ENCODE measurements around the gene SMYD2.

SMYD2 gene

DNA sequence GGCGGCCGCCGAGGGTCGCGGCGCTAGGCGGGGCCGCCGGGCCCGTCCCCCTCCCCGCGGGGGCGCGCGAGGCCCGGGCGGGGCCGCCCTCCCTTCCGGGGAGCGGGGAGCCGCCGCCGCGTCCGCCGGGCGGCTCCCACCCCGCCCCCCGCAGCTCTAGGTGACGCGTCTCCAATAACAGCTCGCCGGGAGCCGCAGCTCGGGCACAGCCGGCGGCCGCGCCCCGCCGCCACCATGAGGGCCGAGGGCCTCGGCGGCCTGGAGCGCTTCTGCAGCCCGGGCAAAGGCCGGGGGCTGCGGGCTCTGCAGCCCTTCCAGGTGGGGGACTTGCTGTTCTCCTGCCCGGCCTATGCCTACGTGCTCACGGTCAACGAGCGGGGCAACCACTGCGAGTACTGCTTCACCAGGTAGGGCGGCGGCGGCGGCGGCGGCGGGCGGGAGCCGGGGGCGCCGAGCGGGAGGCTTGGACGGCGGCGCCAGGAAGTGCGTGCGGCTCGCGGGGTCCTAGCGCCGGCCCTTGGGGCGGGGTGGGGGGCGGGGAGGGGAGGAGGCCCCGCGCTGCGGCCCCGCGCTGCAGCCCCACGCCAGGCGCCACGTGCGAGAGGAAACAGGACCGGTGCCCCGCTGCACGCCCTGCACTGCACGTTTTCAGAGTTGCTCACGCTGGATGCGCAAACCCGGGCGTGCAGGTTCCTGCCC is at the start of gene SMYD2:
SMYD2 (plus strand) TSS at position 139 of the 699 bp plus-strand sequence; CDS start at position 235, 96 bp downstream.
- DNase-seq (ENCODE audit: low read depth in 2 of 2) = peak; percentile 43 to 55

- DNase-seq (ENCODE audit: low read depth in 2 of 2) = no peak
These were observed 46.9 kb upstream of the SMYD2 start for GRCh38 chr1:214233856-214234634.

GRCh38 chr1:214234635-214235025 is 46.3 kb upstream of the SMYD2 start:
- no peak for DNase-seq (ENCODE audit: low read depth in 2 of 2)

DNA sequence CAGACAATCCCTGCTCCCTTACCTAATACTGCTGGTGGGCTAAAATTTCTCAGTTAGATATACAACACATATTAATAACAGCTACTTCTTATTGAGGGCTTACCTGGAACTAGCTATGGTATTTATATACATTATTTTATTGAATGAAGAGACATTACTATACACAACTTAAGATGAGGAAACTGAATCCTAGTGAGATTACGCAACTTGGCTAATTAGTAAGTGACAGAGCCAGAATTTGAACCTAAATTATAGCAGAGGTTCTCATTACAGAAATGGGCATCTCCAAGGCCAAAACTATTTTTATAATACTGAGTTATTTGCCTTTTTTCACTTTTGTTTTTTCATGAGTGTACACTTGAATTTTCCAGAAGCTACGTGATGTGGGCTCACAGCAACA is 44.5 kb upstream of the SMYD2 start:
- no peak for DNase-seq (ENCODE audit: low read depth in 2 of 2)

- no peak for DNase-seq (ENCODE audit: low read depth in 2 of 2)
These were observed 39.9 kb upstream of the SMYD2 start for GRCh38 chr1:214241060-214241459.

DNA sequence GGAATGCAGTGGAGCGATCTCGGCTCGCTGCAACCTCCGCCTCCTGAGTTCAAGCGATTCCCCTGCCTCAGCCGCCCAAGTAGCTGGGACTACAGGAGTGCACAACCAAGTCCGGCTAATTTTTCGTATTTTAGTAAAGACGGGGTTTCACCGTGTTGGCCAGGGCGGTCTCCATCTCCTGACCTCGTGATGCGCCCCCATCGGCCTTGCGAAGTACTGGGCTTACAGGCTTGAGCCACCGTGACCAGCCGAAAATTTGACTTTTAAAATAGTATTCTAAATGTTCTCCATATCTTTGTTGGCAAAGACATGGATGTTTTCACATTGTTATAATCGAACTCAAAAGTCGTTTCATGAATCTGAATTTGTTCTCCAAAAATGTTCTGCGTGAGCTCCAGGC is 36.7 kb upstream of the SMYD2 start:
- DNase-seq (ENCODE audit: low read depth in 2 of 2) = no peak

DNA sequence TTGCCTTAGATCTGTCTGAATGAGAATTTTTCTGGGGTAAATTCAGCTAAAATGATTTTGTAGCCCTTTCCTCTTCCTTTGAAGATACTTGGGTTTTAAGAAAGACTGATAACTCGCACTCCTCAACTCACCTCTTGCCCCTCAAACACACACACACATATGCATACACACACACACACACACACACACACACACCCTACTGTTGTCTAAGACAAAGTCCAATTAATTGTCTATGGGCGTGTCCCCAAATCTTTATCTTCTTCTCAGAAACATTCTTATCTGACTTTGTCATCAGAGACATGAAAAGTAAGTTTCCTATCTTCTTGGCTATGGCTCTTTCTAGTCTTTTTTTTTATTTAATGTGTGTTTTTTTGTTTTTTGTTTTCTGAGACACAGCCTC is 36.1 kb upstream of the SMYD2 start:
- no peak for DNase-seq (ENCODE audit: low read depth in 2 of 2)

- no peak for DNase-seq (ENCODE audit: low read depth in 2 of 2)
These were observed 33.4 kb upstream of the SMYD2 start for GRCh38 chr1:214247501-214248041.

- DNase-seq (ENCODE audit: low read depth in 2 of 2) = no peak
These were observed 32.5 kb upstream of the SMYD2 start for GRCh38 chr1:214248311-214249085.

GRCh38 chr1:214249651-214250050 is 31.3 kb upstream of the SMYD2 start:
- no peak for DNase-seq (ENCODE audit: low read depth in 2 of 2)

- DNase-seq (ENCODE audit: low read depth in 2 of 2) = no peak
These were observed 29.6 kb upstream of the SMYD2 start for GRCh38 chr1:214251354-214251753.

- no peak for DNase-seq (ENCODE audit: low read depth in 2 of 2)
These were observed 25.4 kb upstream of the SMYD2 start for GRCh38 chr1:214255509-214255908.

- no peak for DNase-seq (ENCODE audit: low read depth in 2 of 2)
These were observed 21.5 kb upstream of the SMYD2 start for GRCh38 chr1:214259353-214259977.

DNA sequence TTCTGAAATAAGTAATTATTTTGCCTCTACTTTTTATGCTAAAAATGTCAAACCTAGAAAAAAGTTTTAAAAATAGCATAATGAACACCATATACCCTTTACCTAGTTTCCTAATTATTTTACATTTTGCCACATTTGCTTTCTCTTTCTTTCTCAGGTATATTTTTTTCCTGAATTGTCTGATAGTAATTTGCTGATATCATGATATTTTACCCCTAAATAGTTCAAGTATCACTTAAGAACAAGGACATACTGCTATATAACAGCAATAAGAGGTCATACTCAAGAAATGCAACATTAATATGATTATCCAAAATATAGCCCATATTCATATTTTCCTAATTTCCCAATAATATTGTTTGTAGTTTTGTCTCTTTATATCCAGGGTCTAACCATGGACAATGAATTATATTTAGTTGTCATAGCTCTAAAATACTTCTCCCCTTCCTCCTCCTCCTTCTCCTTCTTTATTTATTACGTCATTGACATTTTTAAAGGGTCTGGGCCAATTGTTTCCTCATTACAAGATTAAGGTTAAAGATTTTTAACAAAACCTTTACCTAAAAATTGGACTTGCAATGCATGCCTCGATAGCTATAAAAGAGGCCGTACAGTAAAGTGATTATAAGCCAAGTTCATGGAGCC is 20.3 kb upstream of the SMYD2 start:
- DNase-seq (ENCODE audit: low read depth in 2 of 2) = no peak

DNA sequence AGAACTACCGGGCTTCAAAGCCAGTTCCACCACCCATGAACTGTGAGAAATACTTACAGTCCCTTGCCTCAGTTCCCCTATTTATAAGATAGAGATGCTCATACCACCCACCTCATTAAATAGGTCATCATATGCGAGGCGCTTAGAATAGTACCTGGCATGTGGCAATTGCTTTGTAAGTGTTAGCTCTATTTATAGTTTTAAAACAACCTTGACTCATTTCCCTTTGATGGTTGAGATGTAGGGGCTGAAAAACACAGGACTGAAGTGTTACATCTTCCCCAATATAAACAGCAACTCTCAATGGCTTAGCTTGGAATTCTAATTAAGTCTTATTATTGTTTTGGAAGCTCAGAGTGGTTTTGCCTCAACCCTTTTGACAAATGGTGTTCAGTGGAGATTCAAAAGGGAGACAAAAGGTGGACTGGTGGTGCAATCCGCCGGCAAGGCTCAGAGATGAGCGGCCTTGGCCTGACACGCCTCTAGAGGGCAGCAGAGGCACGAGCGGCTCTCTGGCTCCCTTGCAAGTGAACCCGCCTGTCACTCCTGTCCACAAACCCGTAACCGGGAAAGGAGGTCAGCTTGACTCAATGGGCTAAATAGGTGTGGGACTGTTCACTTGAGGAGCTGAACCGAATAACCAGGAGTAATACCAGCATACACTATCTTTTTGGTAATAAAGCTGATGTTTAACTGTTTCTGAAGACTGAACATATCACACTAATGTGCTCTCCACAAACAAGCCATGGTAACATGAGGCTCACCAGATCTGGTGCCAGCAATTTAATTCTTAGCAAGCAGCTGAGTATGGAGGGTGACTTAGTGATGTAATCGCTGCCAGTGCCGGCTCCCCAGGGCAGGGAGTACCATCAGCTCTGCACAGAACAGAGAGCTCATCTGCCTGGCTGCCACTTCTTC is 19.5 kb upstream of the SMYD2 start:
- DNase-seq (ENCODE audit: low read depth in 2 of 2) = peak; percentile 65 to 80

GRCh38 chr1:214264196-214264595 is 16.8 kb upstream of the SMYD2 start:
- no peak for DNase-seq (ENCODE audit: low read depth in 2 of 2)

GRCh38 chr1:214264976-214265375 is 16.0 kb upstream of the SMYD2 start:
- DNase-seq (ENCODE audit: low read depth in 2 of 2) = no peak

- no peak for DNase-seq (ENCODE audit: low read depth in 2 of 2)
These were observed 10.8 kb upstream of the SMYD2 start for GRCh38 chr1:214270097-214270650.

GRCh38 chr1:214271174-214271858 is 9.6 kb upstream of the SMYD2 start:
- DNase-seq (ENCODE audit: low read depth in 2 of 2) = no peak

All from stimulated activated CD4-positive, alpha-beta T cell treated with anti-CD3 and anti-CD28 coated beads, Interleukin-12 subunit alpha, Interleukin-12 subunit beta, amount 100 ng/mL, for 24 hours (primary cell).